Stimulated activated naive CD4-positive, alpha-beta T cell treated with Interleukin-2 at 50 U/mL for 16 hours (primary cell): ENCODE measurements around the gene C6orf47.

ENCODE experiments used
- DNase-seq: peaks from one replicate; lab custom pipeline; 2025; lab: John Stamatoyannopoulos, UW

Gene C6orf47

GRCh38 chr6:31614684-31615578, 45.6 kb downstream of the C6orf47 start, which contains the start of gene AIF1:
TSS of gene AIF1 (plus strand) at chr6:31615234. CDS start at chr6:31615330, 96 bp downstream.
- DNase-seq = no peak

- DNase-seq = no peak
Observed at GRCh38 chr6:31614075-31614619, 46.4 kb downstream of the C6orf47 start.

DNA sequence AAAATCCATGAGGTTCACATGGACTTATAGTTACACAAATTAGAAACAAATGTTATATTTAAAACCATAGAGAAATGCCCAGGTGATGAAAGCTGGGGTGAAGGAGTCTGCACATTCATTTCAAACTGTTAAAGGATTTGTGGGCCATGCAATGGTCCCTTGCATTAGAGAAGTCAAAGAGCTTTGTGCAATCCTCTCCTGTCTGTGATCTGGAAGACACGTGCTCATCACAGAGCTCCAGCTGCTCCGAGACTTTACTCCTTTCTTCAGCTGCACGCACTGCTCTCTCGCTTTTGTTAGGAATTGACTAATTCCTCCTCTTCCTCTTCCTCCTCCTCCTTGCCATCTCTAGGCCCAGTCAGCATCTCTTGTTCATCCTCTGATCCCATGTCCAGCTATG, 49.6 kb downstream of the C6orf47 start:
- DNase-seq = no peak

GRCh38 chr6:31609519-31610406, 50.8 kb downstream of the C6orf47 start:
- no peak for DNase-seq
